ENCODE measurements around the gene CD70.
A peak's percentile ranks its signal among the peaks of the same experiment; 100 is the strongest.
"Not testable (repeated sequence)": the region's sequence is repeated elsewhere in the genome, so short reads cannot be mapped to it uniquely, and the experiment has no call there.

CD70 gene

GRCh38 chr19:6590827-6591319 lies at the start of gene CD70:
TSS of gene CD70 (minus strand) at chr19:6591150. CDS start at chr19:6591002, 148 bp downstream.
- DNase-seq = peak; percentile 71 to 74

GRCh38 chr19:6640333-6640732 lies 49.4 kb upstream of the CD70 start:
- not testable (repeated sequence) for DNase-seq

GRCh38 chr19:6639439-6639838 lies 48.5 kb upstream of the CD70 start:
- DNase-seq = peak; percentile 47 to 59

GRCh38 chr19:6633456-6633813 lies 42.5 kb upstream of the CD70 start:
- DNase-seq = not testable (repeated sequence)

- DNase-seq = peak; percentile 73 to 78
These were observed 42.0 kb upstream of the CD70 start for GRCh38 chr19:6632747-6633455.

- peak; percentile 80 for DNase-seq
These were observed 41.2 kb upstream of the CD70 start for GRCh38 chr19:6632002-6632621.

GRCh38 chr19:6626764-6627163 lies 35.8 kb upstream of the CD70 start:
- DNase-seq = no peak

GRCh38 chr19:6617374-6617773 lies 26.4 kb upstream of the CD70 start:
- DNase-seq = no peak

- peak in 1 of 2 experiments; percentile 58 for DNase-seq
These were observed 25.1 kb upstream of the CD70 start for GRCh38 chr19:6616011-6616410.

- DNase-seq = peak in 1 of 2 experiments; percentile 60
These were observed 22.8 kb upstream of the CD70 start for GRCh38 chr19:6613711-6614110.

GRCh38 chr19:6610934-6611852 lies 20.2 kb upstream of the CD70 start:
- no peak for DNase-seq

GRCh38 chr19:6608940-6609339 lies 18.0 kb upstream of the CD70 start:
- DNase-seq = no peak

- not testable (repeated sequence) for DNase-seq
These were observed 17.2 kb upstream of the CD70 start for GRCh38 chr19:6608146-6608545.

GRCh38 chr19:6606276-6607070 lies 15.5 kb upstream of the CD70 start:
- not testable (repeated sequence) for DNase-seq

GRCh38 chr19:6604906-6605305 lies 14.0 kb upstream of the CD70 start:
- DNase-seq = no peak

GRCh38 chr19:6602729-6603114 lies 11.8 kb upstream of the CD70 start:
- no peak for DNase-seq

- peak in 1 of 2 experiments; percentile 54 for DNase-seq
These were observed 10.6 kb upstream of the CD70 start for GRCh38 chr19:6601537-6602052.

GRCh38 chr19:6600951-6601536 lies 10.1 kb upstream of the CD70 start:
- DNase-seq = peak in 1 of 2 experiments; percentile 10

GRCh38 chr19:6599866-6600454 lies 9.0 kb upstream of the CD70 start:
- peak in 1 of 2 experiments; percentile 15 for DNase-seq

GRCh38 chr19:6598254-6598892 lies 7.4 kb upstream of the CD70 start:
- DNase-seq = not testable (repeated sequence)
